GM19455 (cell line): Measurements from ENCODE around the gene SELP.

Experiments
- ATAC-seq: cut with Tn5 transposase; IDR thresholded peaks from one replicate; pipeline ENCODE4 v1.9.1; 2021; ENCODE audit not compliant: unreplicated experiment

SELP gene

GRCh38 chr1:169623132-169623926, 6.6 kb downstream of the SELP start:
- no peak for ATAC-seq

DNA sequence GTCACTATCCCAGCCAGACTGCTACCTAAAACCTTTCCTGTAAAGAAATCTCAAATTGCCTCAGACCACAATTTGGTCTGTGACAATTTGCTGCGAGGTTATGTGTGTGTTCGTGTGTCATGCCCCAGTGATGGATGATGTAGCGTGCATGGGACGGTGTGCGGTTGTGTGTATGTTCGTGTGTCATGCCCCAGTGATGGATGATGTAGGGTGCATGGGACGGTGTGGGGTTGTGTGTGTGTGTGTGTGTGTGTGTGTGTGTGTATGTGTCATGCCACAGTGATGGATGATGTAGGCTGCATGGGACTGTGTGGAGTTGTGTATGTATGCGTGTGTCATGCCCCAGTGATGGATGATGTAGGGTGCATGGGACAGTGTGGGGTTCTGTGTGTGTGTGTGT, 9.4 kb downstream of the SELP start:
- ATAC-seq, result no peak

- no peak for ATAC-seq
Measured at GRCh38 chr1:169618367-169618766, 11.6 kb downstream of the SELP start.

DNA sequence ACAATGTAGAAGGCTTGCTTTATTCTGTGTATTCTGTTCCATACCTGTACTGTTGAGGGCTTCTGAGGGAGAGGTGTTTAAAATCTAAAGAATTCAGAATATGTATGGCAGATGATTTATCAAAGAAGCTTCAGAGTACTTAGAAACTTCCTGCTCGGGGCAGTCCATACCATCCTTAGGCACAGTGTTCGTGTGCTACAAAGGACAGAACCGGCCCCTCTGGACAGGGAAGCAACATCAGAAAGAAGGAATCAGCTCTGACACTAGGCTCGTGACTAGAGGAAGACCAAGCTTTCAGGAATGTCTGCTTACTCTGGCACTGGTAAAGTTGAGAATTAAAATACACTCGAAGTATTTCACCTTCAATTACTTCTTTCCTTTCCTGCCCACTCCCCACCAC, 14.1 kb downstream of the SELP start:
- no peak for ATAC-seq

DNA sequence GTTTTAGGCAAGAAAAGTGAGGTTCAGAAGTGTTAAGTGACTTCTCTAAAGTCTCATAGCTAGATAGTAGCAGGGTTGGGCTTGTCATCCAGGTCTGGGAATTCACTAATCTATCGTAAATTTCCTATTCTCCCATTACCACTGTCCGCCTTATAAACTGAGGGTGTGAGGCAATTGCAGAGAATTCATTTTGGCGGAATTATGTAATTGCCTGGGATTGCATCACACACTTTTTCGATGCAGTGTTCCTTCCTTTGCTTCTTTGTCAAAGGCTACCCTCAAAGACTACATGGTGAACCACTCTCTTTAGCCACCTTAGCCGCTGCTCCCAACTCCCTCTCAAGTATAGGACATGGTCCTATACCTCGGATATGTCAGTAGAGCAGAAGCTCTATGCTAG, 19.1 kb downstream of the SELP start:
- no peak for ATAC-seq

- ATAC-seq, result no peak
Measured at GRCh38 chr1:169610108-169610507, 19.8 kb downstream of the SELP start.

DNA sequence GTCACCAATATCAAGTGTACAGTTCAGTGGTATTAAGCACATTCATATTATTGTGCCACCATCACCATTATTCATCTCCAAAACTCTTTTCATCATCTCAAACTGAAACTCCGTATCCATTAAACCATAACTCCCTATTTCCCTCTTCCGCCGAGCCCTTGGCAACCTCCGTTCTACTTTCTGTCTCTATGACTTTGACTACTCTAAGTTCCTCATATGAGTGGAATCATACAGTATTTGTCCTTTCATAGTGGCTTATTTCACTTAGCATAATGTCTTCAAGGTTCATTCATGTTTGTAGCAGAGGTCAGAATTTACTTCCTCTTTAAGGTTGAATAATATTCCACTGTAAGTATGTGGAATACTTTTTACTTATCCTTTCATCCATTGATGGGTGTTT, 21.7 kb downstream of the SELP start:
- no peak for ATAC-seq

DNA sequence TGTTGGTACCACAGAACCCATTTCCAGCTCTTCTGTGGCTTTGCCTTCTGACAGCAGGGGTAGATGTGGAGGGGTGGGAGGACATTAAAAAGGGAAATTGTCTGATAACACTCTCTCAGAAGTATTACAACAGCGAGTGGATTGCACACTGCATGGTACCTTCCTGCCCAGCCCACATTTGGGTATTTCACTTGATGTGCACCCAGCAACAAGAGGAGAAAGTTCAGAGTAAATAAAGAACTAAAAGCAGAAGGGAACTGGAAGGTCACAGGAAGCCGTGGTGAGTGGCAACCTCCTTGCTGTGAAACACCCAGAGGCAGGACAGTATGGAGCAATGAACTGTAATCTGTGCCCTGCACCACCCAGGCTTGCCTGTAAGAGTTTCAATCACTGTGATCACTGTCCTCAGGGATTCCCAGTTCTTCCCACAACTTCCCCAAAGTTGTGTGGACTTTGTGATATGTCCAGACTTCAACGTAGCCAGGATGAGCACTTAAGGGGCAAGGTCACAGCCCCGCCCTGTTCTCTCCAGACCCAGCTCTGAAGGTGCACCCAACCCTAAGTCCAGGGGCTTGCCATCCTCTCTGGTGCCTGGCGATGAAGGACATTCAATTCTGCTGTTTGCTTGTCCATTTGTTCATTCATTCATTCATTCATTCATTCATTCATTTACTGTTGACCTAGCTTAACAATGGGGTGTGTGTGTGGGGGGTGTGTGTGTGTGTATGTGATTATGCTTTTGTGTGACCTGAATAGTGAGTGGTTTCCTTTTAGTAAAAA, 25.0 kb downstream of the SELP start:
- ATAC-seq, result no peak

GRCh38 chr1:169601096-169601881, 28.6 kb downstream of the SELP start:
- ATAC-seq, result no peak

- ATAC-seq, result no peak
Measured at GRCh38 chr1:169595764-169596711, 33.9 kb downstream of the SELP start.

DNA sequence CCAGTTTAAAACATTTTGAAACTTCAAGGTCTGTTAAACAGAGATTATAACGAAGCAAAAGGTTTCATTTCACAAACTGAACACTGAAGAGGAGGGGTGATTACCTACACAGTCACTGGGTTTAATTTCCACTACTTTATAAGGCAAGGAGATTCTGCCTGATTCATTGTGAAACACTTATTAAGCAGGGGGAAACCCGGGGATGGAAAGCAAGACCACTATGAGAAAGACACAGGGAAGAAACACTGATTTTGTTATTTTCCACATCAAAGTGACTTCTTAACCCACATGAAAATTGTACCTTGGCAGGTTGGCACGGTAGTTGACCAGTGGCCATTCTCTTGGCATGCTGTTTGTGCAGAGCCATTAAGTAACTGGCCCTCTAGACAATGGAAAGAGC, 35.5 kb downstream of the SELP start:
- no peak for ATAC-seq

- no peak for ATAC-seq
Measured at GRCh38 chr1:169590932-169591331, 39.0 kb downstream of the SELP start.

DNA sequence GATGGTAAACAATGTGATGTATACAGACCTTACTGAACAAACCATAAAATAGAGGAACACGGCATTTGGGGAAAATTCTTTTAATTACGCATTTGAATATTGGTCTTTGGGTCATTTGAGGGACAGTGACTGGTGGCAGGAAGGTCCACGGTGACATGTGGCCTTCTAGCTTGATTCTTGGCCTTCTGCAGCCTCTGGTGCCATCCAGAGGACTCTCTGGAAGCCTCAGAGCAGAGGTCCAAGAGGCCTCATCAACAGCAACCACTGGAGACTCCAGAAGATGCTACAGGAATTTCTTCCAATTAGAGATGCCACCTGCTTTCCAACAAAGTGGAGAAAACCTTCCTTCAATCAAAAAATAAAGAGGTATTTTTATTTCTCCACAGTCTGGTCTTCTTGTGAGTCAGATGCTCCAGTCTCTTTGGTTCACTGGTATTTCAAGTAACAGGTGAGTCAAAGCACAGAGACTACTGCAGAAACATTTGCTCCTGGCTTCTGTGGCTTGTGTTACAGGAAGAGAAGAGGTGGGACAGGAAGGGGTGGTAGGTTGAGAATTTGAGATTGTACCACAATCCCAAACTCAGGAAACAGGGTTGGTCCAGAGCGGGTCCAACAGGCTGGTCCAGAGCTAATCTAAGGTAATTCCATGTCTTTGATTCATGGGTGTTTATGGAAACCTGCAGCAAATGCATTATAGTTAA, 41.0 kb downstream of the SELP start:
- ATAC-seq, result no peak

GRCh38 chr1:169588112-169588511, 41.8 kb downstream of the SELP start:
- ATAC-seq, result no peak

DNA sequence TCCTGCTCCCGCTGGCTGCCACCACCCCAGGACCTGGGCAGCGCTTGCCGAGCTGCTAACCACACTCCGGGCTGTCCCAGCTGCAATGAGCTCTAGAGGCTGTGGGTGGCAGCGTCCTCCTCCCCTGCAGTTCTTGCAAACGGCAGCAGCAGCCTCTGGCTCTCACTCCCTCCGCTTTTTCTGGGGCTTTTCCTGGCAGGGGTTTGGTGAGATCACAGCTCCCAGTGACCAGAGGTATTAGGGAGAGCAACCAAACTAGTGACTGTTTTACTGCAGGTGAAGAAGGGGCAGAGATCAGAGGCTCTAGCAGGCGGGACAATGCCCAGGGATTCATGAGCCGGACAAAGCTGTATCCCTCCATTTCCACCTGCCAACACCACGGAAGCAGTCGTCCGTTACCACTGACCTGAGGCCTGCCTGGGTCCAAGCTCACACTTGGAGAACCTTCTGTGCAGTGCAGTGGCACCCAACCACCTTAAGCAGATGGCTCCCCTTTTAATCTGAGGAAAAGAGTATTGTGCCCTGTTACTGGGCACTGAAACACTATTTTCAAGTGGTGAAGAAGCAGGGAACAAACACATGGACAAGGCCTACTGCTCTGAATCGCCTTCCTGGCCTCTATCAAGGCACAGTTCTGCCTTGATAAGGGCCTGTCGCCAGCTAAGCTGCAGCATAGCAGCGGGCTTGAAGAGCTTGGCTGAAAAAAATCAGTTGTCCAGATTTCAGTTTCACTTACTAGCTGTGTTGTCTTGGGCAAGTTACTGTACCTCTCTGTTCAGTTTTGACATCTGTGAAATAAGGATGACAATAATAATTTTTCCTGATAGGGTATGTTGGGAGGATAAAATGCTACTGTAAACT, 43.3 kb downstream of the SELP start, which contains the start of gene F5:
Gene F5 (minus strand): TSS at position 87 of the 861 bp plus-strand sequence. CDS start 95 bp downstream, outside the sequence.
- peak; percentile 90 for ATAC-seq

GRCh38 chr1:169586067-169586394, 43.9 kb downstream of the SELP start:
- no peak for ATAC-seq

- no peak for ATAC-seq
Measured at GRCh38 chr1:169585181-169585580, 44.7 kb downstream of the SELP start.

GRCh38 chr1:169584483-169585144, 45.3 kb downstream of the SELP start:
- no peak for ATAC-seq
